ENCODE data around the gene SRBD1.

Gene SRBD1

GRCh38 chr2:45340318-45340717 is 270.7 kb downstream of the SRBD1 start:
- no peak for DNase-seq (ENCODE audit: extremely low spot score, insufficient read length, low read depth)
- no peak for FAIRE-seq

- no peak for DNase-seq (ENCODE audit: extremely low spot score, insufficient read length, low read depth)
- FAIRE-seq: no peak
These were observed 271.8 kb downstream of the SRBD1 start for GRCh38 chr2:45339253-45339652.

Measured in GM18507 (cell line).